IPS DF 4.7 (cell line): ENCODE measurements around the gene BRME1.

Experiments used
- DNase-seq: peaks from one replicate; pipeline ENCODE4 v3.0.0-alpha.2; 2013; ENCODE audit warnings: low spot score; ENCODE audit errors: extremely low read depth

Gene BRME1

GRCh38 chr19:13905634-13906520 lies at the start of gene BRME1, which contains the start of gene CC2D1A:
TSS of gene BRME1 (minus strand) at chr19:13906117. CDS start at chr19:13904892, 1,225 bp downstream.
TSS of gene CC2D1A (plus strand) at chr19:13906201. CDS start at chr19:13906442, 241 bp downstream.
- no peak for DNase-seq

- DNase-seq, result no peak
Measured at GRCh38 chr19:13954185-13954584, 48.3 kb upstream of the BRME1 start.

- DNase-seq, result no peak
Measured at GRCh38 chr19:13952931-13953531, 47.1 kb upstream of the BRME1 start.

GRCh38 chr19:13952154-13952930 lies 46.4 kb upstream of the BRME1 start, which contains the start of gene DCAF15:
TSS of gene DCAF15 (plus strand) at chr19:13952509. CDS start at chr19:13952513, 4 bp downstream.
- peak; percentile 95 for DNase-seq

GRCh38 chr19:13951799-13952153 lies 45.9 kb upstream of the BRME1 start:
- DNase-seq, result no peak

- no peak for DNase-seq
Measured at GRCh38 chr19:13951043-13951442, 45.1 kb upstream of the BRME1 start.

GRCh38 chr19:13946414-13946813 lies 40.5 kb upstream of the BRME1 start:
- no peak for DNase-seq

- DNase-seq, result no peak
Measured at GRCh38 chr19:13942023-13942684, 36.2 kb upstream of the BRME1 start.

- no peak for DNase-seq
Measured at GRCh38 chr19:13938301-13939064, 32.6 kb upstream of the BRME1 start, which contains the start of gene PODNL1. TSS of gene PODNL1 (minus strand) at chr19:13938417. CDS start at chr19:13938181, 236 bp downstream.

- no peak for DNase-seq
Measured at GRCh38 chr19:13937479-13938300, 31.8 kb upstream of the BRME1 start.

GRCh38 chr19:13935765-13936510 lies 30.0 kb upstream of the BRME1 start:
- DNase-seq, result no peak

- no peak for DNase-seq
Measured at GRCh38 chr19:13934785-13935109, 28.8 kb upstream of the BRME1 start.

GRCh38 chr19:13932911-13933393 lies 27.0 kb upstream of the BRME1 start:
- DNase-seq, result no peak

- DNase-seq, result no peak
Measured at GRCh38 chr19:13932149-13932637, 26.3 kb upstream of the BRME1 start.

- no peak for DNase-seq
Measured at GRCh38 chr19:13931391-13932148, 25.7 kb upstream of the BRME1 start.

- no peak for DNase-seq
Measured at GRCh38 chr19:13930402-13930801, 24.5 kb upstream of the BRME1 start.

GRCh38 chr19:13929956-13930355 lies 24.0 kb upstream of the BRME1 start:
- DNase-seq, result no peak

GRCh38 chr19:13929340-13929739 lies 23.4 kb upstream of the BRME1 start:
- no peak for DNase-seq
